ENCODE measurements around the gene TECPR2.
"Not testable (repeated sequence)": the region's sequence is repeated elsewhere in the genome, so short reads cannot be mapped to it uniquely, and the experiment has no call there.

TECPR2 gene

DNA sequence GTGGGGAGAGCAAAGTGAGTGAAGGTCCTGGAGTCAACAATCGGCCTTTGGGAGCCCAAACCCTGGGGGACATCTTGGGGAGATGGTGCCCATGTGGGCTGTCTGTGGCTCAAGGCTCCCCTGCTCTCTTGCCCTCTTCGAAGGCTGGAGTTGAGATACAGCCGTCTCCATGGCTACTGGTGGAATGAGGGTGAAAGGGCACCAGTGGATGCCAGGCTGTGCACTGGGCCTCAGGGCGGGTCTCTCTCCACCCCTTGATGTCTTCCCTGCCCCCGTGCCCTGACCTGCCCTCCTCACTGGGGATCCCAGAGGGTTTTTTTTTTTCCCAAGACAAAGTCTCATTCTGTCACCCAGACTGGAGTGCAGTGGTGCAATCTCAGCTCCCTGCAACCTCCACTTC, 148.8 kb downstream of the TECPR2 start:
- no peak for DNase-seq

DNA sequence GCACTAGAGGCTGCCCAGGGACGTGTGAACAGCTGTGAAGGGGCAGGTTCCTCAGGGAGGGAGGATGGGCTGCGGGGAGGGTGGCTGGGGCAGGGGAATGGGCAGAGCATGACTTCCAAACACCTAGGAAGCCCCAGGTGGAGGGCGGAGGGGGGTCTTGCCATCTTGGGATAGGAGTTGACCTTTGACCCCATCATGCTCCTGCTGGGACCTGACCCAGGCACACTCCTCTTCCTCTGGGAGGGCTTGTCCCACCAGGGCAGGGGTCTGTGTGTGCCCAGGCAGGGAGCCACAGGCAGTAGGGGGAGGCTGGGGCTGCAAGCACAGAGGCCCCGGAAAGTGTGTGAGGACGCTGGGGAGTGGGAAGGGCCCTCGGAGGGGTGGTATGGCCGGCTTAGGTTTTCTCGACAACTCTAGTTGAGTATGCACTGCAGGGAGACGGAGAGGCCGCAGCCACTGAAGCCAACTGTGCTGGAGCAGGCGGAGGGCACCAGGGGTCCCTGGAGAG, 150.1 kb downstream of the TECPR2 start:
- no peak for DNase-seq

GRCh38 chr14:102513899-102514772, 151.4 kb downstream of the TECPR2 start:
- no peak for DNase-seq

- DNase-seq = no peak
Measured at GRCh38 chr14:102514987-102515733, 152.4 kb downstream of the TECPR2 start.

GRCh38 chr14:102516531-102517391, 154.0 kb downstream of the TECPR2 start:
- no peak for DNase-seq

- no peak for DNase-seq
Measured at GRCh38 chr14:102517392-102518062, 154.8 kb downstream of the TECPR2 start.

GRCh38 chr14:102518063-102518648, 155.4 kb downstream of the TECPR2 start:
- DNase-seq = no peak

GRCh38 chr14:102519709-102520108, 157.0 kb downstream of the TECPR2 start:
- DNase-seq = not testable (repeated sequence)

- DNase-seq = no peak
Measured at GRCh38 chr14:102523200-102523568, 160.4 kb downstream of the TECPR2 start.

DNA sequence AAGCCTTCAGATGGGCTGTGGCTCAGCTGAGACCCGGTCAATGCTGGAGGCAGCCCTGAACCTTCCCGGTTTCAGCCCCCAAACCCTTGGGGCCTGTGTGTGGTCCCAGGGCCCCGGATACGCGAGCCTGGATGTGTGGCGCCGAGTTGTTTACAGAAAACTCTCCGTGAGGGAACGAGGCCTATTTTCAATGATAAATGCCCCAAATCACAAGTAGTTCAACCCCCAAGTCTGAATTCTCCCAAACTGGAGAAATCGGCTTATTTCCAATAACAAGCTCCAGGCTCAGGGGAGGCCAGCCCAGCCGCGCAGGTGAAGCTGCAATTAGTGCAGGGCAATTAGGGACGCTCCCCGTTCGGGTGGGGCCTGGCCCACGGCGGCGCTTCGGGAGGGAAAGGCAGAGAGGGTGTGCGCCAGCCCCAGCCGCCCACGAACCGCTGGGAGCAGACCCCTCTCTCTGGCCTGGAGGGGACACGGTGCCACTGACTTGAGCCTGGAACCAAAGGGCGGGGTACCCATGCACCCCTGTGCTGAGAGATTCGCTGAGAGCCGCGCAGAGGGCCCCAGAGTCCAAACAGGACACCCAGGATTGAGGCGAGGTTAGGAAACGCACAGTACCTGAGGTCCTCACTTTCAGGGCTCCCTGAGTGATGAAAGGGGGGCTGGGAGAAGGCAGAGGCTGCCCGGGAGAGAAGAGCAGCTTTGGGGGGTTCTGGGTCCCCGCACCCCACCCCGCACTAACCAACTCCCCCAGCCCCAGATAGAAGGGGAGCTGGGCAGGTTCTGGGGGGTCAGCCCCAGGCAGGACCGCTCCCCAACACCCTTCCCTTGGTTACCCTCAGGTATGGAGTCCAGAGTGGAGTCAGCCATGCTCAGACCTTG, 161.1 kb downstream of the TECPR2 start:
- DNase-seq = peak; percentile 57 to 81

GRCh38 chr14:102524451-102525218, 161.9 kb downstream of the TECPR2 start:
- peak; percentile 99 to 100 for DNase-seq

- DNase-seq = peak; percentile 50 to 76
Measured at GRCh38 chr14:102525219-102525928, 162.6 kb downstream of the TECPR2 start.

DNA sequence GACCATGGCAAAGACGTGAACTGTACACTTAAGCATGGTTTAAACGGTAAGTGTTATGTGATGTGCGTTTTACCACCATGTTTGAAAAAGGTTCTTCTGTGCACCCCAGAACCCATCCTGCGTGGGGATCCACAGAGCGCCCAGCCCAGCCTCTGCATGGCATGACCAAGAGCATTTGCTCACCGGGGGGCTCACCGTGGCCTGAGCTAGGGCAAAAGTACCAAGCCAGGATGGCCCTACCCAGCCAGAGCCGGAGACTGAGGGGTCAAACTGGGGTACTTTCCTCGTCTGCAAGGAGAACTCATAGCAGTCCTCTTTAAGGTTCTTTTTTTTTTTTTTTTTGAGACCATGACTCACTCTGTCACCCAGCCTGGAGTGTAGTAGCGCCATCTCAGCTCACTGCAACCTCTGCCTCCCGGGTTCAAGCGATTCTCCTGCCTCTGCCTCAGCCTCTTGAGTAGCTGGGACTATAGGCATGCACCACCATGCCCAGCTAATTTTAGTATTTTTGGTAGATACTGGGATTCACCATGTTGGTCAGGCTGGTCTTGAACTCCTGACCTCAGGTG, 163.3 kb downstream of the TECPR2 start:
- DNase-seq = no peak

GRCh38 chr14:102528431-102529170, 165.9 kb downstream of the TECPR2 start:
- DNase-seq = no peak

DNA sequence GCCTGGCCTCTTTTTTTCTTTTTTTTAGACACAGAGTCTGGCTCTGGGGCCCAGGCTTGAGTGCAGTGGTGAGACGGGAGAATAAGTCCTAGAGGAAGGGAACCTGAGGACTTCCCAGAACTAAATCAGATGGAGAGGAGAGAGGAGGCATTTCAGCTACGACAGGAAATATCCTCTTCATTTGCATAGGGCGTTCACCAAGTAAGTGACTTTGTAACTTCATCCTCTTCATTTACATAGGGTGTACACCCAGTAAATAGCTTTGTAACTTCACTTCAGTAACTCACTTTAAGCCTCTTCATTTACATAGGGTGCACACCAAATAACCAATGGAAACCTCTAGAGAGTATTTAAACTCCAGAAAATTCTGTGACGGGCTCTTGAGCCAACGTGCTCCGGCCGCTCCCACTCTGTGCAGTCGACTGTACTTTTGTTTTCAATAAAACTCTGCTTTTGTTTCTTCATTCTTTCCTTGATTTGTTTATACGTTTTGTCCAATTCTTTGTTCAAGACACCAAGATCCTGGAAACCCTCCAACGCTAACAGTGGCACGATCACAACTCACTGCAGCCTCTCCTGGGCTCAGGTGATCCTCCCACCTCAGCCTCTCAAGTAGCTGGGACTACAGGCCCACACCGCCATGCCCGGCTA, 168.2 kb downstream of the TECPR2 start:
- DNase-seq = no peak

DNA sequence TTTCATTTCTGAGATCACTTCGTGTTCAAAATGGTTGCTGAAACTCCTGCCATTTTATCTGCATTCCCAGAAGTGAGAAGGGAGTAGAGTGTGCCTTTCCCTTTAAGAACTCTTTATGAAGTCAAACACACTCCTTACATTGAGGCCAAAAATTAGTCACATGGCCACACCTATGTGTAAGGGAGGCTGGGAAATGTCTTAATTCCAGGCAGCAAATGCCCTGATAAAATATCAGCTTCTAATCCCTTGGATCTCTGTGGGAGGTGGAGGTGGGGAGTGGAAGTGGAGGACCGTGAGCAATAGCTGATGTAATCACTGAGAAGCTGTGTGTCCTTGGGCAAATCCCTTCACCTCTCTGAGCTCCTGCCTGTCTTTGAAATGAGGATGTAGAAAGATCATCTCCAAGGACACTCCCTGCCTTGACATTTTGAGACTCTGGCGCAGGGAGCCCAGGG, 169.5 kb downstream of the TECPR2 start:
- no peak for DNase-seq

DNA sequence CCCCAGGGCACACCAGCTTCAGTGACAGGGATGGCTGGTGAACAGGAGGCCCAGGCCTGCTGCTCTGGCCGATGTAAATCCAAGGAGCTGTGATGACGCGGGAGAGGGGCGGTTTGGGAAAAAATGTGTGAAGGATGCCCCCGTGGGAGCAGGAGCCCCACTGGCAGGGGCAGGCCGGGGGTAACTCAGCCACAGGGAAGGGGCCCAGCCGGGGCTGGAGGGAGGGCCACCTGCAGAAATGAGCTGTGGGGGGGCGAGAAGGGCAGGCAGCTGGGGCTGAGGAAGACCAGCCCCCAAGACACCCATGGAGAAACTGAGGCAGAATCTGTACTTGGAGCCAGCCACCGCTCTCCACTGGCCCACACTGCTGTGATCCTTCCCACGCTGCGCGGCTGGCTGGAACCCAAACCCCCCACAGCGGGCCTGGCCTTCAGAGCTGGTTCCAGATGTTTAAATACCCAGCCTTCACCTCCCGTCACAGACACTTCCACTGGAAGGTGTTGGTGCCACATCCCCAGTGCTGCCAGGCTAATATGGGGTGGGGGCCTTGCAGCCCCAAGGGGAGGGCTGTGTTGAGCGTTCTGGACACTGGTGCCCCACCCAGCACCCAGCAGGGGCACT, 175.3 kb downstream of the TECPR2 start:
- no peak for DNase-seq

All from NCI-H2081 (cell line).